ENCODE measurements around the gene XIRP1. TPM values are rescaled to one million over a fixed set of nuclear protein-coding genes. Genes with fewer than 3 reads are reported as not detected.

XIRP1 gene
- total RNA-seq, 1 donor from 2014 or later = 0.21 TPM

GRCh38 chr3:39184081-39184967, 8.1 kb downstream of the XIRP1 start:
- H3K4me1 Mint-ChIP-seq (ENCODE audit: unreplicated experiment) = peaks cover 18% of the 10 kb centered on the region

GRCh38 chr3:39183211-39184080, 8.9 kb downstream of the XIRP1 start:
- Mint-ChIP-seq H3K27ac (ENCODE audit: unreplicated experiment) (no peak overlapping the region), H3K36me3 (ENCODE audit: low read depth, unreplicated experiment) (peaks cover 9% of the 10 kb centered on the region), H3K27me3 (ENCODE audit: unreplicated experiment) (peaks cover 27% of the 10 kb centered on the region), H3K4me3 (ENCODE audit: unreplicated experiment) (no peak overlapping the region), H3K4me1 (ENCODE audit: unreplicated experiment) (peaks cover 27% of the 10 kb centered on the region), H3K9me3 (ENCODE audit: unreplicated experiment) (no peaks in the 10 kb centered on the region)
- TF ChIP-seq, protein P1, sequence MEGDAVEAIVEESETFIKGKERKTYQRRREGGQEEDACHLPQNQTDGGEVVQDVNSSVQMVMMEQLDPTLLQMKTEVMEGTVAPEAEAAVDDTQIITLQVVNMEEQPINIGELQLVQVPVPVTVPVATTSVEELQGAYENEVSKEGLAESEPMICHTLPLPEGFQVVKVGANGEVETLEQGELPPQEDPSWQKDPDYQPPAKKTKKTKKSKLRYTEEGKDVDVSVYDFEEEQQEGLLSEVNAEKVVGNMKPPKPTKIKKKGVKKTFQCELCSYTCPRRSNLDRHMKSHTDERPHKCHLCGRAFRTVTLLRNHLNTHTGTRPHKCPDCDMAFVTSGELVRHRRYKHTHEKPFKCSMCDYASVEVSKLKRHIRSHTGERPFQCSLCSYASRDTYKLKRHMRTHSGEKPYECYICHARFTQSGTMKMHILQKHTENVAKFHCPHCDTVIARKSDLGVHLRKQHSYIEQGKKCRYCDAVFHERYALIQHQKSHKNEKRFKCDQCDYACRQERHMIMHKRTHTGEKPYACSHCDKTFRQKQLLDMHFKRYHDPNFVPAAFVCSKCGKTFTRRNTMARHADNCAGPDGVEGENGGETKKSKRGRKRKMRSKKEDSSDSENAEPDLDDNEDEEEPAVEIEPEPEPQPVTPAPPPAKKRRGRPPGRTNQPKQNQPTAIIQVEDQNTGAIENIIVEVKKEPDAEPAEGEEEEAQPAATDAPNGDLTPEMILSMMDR (IDR thresholded peaks at IDR 0.05; ENCODE audit: unreplicated experiment) = no peak
- no peak for DNase-seq (ENCODE audit: low spot score)

More at GRCh38 chr3:39184081-39184967, 8.1 kb downstream of the XIRP1 start:
- no peak for DNase-seq (ENCODE audit: low spot score)
- Mint-ChIP-seq H3K27ac (ENCODE audit: unreplicated experiment) (no peak overlapping the region), H3K27me3 (ENCODE audit: unreplicated experiment) (peaks cover 28% of the 10 kb centered on the region), H3K9me3 (ENCODE audit: unreplicated experiment) (no peaks in the 10 kb centered on the region), H3K4me3 (ENCODE audit: unreplicated experiment) (no peak overlapping the region), H3K36me3 (ENCODE audit: low read depth, unreplicated experiment) (peaks cover 9% of the 10 kb centered on the region)
- TF ChIP-seq, protein P1 (IDR thresholded peaks at IDR 0.05; ENCODE audit: unreplicated experiment) = no peak

GRCh38 chr3:39181408-39182335, 10.7 kb downstream of the XIRP1 start:
- H3K9me3 Mint-ChIP-seq (ENCODE audit: unreplicated experiment) = no peaks in the 10 kb centered on the region
- peaks cover 29% of the 10 kb centered on the region for H3K27me3 Mint-ChIP-seq (ENCODE audit: unreplicated experiment)
- TF ChIP-seq, protein P1 (IDR thresholded peaks at IDR 0.05; ENCODE audit: unreplicated experiment) = no peak
- H3K4me3 Mint-ChIP-seq (ENCODE audit: unreplicated experiment) = peak overlapping the region; percentile 78
- no peak for DNase-seq (ENCODE audit: low spot score)
- peak overlapping the region; percentile 37 for H3K27ac Mint-ChIP-seq (ENCODE audit: unreplicated experiment)
- H3K36me3 Mint-ChIP-seq (ENCODE audit: low read depth, unreplicated experiment) = peaks cover 9% of the 10 kb centered on the region
- peaks cover 32% of the 10 kb centered on the region for H3K4me1 Mint-ChIP-seq (ENCODE audit: unreplicated experiment)

DNA sequence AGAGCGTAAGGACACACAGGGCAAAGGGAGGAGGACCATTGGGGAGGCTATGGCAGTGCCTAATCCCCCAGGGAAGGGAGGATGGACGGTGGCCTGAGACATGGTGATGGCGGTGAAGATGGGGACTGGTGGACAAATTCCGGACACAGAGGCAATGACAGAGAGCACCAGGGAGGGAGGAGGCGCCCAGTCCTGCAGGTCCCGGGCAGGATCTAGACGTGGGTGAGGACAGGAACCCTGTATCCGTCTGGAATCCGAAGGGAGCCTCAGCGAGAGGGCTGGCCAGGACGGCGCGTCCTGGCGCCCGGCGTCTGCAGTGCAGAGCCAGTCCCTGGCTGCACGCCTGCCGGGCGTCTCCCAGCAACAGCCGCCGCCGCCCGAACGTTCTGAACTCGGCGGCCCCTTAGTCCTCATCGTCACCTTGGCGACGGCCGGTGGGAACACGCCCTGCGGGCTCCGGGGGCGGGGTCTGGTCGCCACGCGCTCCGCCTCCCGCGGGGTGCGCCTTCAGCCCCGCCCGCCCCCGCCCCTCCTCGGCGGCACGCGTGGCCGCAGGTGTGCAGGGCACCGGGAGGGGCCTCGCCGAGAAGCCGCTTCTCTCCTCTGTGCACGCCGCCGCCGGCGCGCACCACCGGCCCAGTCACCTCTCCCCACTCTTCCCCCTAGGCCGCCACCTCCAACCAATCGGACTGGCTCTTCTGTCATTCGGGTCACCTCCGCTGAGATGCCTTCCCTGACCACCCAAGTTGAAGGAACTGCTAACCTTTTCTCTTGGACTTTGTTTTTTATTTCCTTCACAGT, 11.6 kb downstream of the XIRP1 start:
- TF ChIP-seq, protein P1 (IDR thresholded peaks at IDR 0.05; ENCODE audit: unreplicated experiment) = no peak
- peak overlapping the region; percentile 88 for H3K27ac Mint-ChIP-seq (ENCODE audit: unreplicated experiment)
- H3K36me3 Mint-ChIP-seq (ENCODE audit: low read depth, unreplicated experiment) = peaks cover 9% of the 10 kb centered on the region
- peaks cover 28% of the 10 kb centered on the region for H3K27me3 Mint-ChIP-seq (ENCODE audit: unreplicated experiment)
- peaks cover 36% of the 10 kb centered on the region for H3K4me1 Mint-ChIP-seq (ENCODE audit: unreplicated experiment)
- no peaks in the 10 kb centered on the region for H3K9me3 Mint-ChIP-seq (ENCODE audit: unreplicated experiment)
- peak; percentile 76 for DNase-seq (ENCODE audit: low spot score)
- peak overlapping the region; percentile 92 for H3K4me3 Mint-ChIP-seq (ENCODE audit: unreplicated experiment)
